HEK293 (cell line): ENCODE measurements around the gene AGMO.

Experiments
- GLIS1 ChIP-seq: fragments of 450-650 bp; formaldehyde crosslinking; IDR thresholded peaks from 2 replicates; pipeline ENCODE4 v1.5.1; 2016; ENCODE audit warnings: missing biosample characterization, missing genetic modification characterization
- MZF1 ChIP-seq: fragments of 450-650 bp; formaldehyde crosslinking; IDR thresholded peaks from 2 replicates; pipeline ENCODE4 v1.5.1; 2017; ENCODE audit warnings: missing biosample characterization, missing genetic modification characterization, borderline replicate concordance
- REPIN1 ChIP-seq: fragments of 450-650 bp; formaldehyde crosslinking; IDR thresholded peaks from 2 replicates; pipeline ENCODE4 v1.5.1; 2017; ENCODE audit warnings: missing biosample characterization, missing genetic modification characterization, low read depth
- WT1 ChIP-seq: fragments of 450-650 bp; formaldehyde crosslinking; IDR thresholded peaks from 2 replicates; pipeline ENCODE4 v1.5.1; 2016; ENCODE audit warnings: missing biosample characterization, missing genetic modification characterization
- YY1 ChIP-seq: fragments of 450-650 bp; formaldehyde crosslinking; IDR thresholded peaks from 2 replicates; pipeline ENCODE4 v1.5.1; 2018; ENCODE audit warnings: missing biosample characterization, missing genetic modification characterization
- ZNF350 ChIP-seq: fragments of 450-650 bp; formaldehyde crosslinking; IDR thresholded peaks from 2 replicates; pipeline ENCODE4 v1.5.0; 2017; ENCODE audit warnings: missing biosample characterization, mild to moderate bottlenecking, missing genetic modification characterization
- ZNF416 ChIP-seq: fragments of 450-650 bp; formaldehyde crosslinking; IDR thresholded peaks from 2 replicates; pipeline ENCODE4 v1.5.1; 2016; ENCODE audit warnings: missing biosample characterization, missing genetic modification characterization
- ZNF501 ChIP-seq: fragments of 450-650 bp; formaldehyde crosslinking; IDR thresholded peaks from 2 replicates; pipeline ENCODE4 v1.5.1; 2016; ENCODE audit warnings: missing biosample characterization, missing genetic modification characterization
- TF ChIP-seq, protein P1 (sequence below): fragments of 450-650 bp; formaldehyde crosslinking; IDR thresholded peaks from 2 replicates; pipeline ENCODE4 v1.5.1; 2016; ENCODE audit warnings: missing biosample characterization, missing genetic modification characterization
- TF ChIP-seq, protein P2 (sequence below): fragments of 450-650 bp; formaldehyde crosslinking; optimal IDR thresholded peaks from 2 replicates; pipeline ENCODE3; 2016; ENCODE audit warnings: missing biosample characterization, mild to moderate bottlenecking, missing genetic modification characterization
- TF ChIP-seq, protein P3 (sequence below): fragments of 450-650 bp; formaldehyde crosslinking; IDR thresholded peaks from 2 replicates; pipeline ENCODE4 v1.5.1; 2017; ENCODE audit warnings: missing biosample characterization, missing genetic modification characterization

DNA sequence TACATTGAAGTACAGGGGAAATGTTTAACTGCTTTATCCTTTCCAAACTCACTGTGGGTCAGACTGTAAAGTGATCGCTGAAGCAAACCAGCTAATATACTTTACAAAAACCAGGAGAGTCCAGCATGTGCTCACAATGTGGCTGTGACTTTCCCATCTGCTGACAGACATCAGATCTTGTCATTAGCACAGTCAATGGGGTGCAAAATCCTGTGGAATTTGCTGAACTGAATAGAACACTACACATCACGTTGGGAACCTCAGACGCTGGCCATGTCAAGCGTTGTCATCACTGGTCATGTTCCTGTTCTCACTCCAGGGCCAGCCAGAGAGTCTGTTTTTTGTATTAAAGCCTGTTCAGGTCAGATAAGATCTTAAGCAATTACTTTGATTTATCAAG is 83.4 kb downstream of the AGMO start:
- TF ChIP-seq, protein P1, sequence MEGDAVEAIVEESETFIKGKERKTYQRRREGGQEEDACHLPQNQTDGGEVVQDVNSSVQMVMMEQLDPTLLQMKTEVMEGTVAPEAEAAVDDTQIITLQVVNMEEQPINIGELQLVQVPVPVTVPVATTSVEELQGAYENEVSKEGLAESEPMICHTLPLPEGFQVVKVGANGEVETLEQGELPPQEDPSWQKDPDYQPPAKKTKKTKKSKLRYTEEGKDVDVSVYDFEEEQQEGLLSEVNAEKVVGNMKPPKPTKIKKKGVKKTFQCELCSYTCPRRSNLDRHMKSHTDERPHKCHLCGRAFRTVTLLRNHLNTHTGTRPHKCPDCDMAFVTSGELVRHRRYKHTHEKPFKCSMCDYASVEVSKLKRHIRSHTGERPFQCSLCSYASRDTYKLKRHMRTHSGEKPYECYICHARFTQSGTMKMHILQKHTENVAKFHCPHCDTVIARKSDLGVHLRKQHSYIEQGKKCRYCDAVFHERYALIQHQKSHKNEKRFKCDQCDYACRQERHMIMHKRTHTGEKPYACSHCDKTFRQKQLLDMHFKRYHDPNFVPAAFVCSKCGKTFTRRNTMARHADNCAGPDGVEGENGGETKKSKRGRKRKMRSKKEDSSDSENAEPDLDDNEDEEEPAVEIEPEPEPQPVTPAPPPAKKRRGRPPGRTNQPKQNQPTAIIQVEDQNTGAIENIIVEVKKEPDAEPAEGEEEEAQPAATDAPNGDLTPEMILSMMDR (tag by site-specific recombination) = no peak
- TF ChIP-seq, protein P2, sequence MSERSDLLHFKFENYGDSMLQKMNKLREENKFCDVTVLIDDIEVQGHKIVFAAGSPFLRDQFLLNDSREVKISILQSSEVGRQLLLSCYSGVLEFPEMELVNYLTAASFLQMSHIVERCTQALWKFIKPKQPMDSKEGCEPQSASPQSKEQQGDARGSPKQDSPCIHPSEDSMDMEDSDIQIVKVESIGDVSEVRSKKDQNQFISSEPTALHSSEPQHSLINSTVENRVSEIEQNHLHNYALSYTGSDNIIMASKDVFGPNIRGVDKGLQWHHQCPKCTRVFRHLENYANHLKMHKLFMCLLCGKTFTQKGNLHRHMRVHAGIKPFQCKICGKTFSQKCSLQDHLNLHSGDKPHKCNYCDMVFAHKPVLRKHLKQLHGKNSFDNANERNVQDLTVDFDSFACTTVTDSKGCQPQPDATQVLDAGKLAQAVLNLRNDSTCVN (tag by site-specific recombination) = no peak
- TF ChIP-seq GLIS1 (no peak), ZNF501 (tag by site-specific recombination) (no peak), MZF1 (tag by site-specific recombination) (no peak), YY1 (tag by site-specific recombination) (no peak), WT1 (tag by site-specific recombination) (no peak), ZNF350 (tag by site-specific recombination) (no peak), ZNF416 (tag by site-specific recombination) (no peak), REPIN1 (tag by site-specific recombination) (no peak)
- TF ChIP-seq, protein P3, sequence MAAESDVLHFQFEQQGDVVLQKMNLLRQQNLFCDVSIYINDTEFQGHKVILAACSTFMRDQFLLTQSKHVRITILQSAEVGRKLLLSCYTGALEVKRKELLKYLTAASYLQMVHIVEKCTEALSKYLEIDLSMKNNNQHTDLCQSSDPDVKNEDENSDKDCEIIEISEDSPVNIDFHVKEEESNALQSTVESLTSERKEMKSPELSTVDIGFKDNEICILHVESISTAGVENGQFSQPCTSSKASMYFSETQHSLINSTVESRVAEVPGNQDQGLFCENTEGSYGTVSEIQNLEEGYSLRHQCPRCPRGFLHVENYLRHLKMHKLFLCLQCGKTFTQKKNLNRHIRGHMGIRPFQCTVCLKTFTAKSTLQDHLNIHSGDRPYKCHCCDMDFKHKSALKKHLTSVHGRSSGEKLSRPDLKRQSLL = no peak
